ENCODE measurements around the gene NTSR1.

GRCh38 chr20:62725596-62726268, 17.1 kb downstream of the NTSR1 start:
- TF ChIP-seq POLR2A (IDR thresholded peaks at IDR 0.05) (no peak), CTCF (IDR thresholded peaks at IDR 0.05) (no peak)

Measured in Peyer's patch (tissue), 4 donors.